K562 (cell line): ENCODE data around the gene ESCO1. TPM values are rescaled to one million over a fixed set of nuclear protein-coding genes. Genes with fewer than 3 reads are reported as not detected.

Source experiments
- BRCA1 ChIP-seq, 2 experiments: fragments of 450-650 bp in 1 of 2; sonication (generic) in 1 of 2; formaldehyde crosslinking in 1 of 2; IDR thresholded peaks; 2 replicates each; pipeline versions ENCODE4 v1.5.0 to v1.6.1; 2017 to 2020; ENCODE audit warnings: mild to moderate bottlenecking in 1 of 2, missing genetic modification reagents in 1 of 2
- C11orf30 ChIP-seq: fragments of 450-650 bp; IDR thresholded peaks from 2 replicates; pipeline ENCODE4 v1.6.1; 2016; ENCODE audit warnings: low read depth, mild to moderate bottlenecking
- EP300 ChIP-seq: IDR thresholded peaks from 2 replicates; pipeline ENCODE4 v1.6.1; 2012; ENCODE audit warnings: low read length, improper control_type of control experiment
- HDAC8 ChIP-seq: fragments of 450-650 bp; IDR thresholded peaks from 2 replicates; pipeline ENCODE4 v1.6.1; 2016; ENCODE audit warnings: mild to moderate bottlenecking, missing genetic modification characterization, moderate library complexity, missing compliant biosample characterization
- ILF3 ChIP-seq: fragments of 450-650 bp; IDR thresholded peaks from 2 replicates; pipeline ENCODE4 v1.6.1; 2018; ENCODE audit warnings: antibody characterized with exemption, mild to moderate bottlenecking, moderate library complexity, borderline replicate concordance
- KHSRP ChIP-seq: fragments of 450-650 bp; IDR thresholded peaks from 2 replicates; pipeline ENCODE4 v1.6.1; 2017
- KLF10 ChIP-seq: fragments of 250-450 bp; sonication (Bioruptor Pico); IDR thresholded peaks from 2 replicates; pipeline ENCODE4 v1.6.1; 2021; ENCODE audit warnings: matching md5 sums
- MYC ChIP-seq, 2 experiments: fragments of 250-450 bp in 1 of 2; sonication (Bioruptor Pico) in 1 of 2; IDR thresholded peaks; 2 replicates each; pipeline versions ENCODE4 v1.5.1 to v1.6.1; 2012 to 2021; ENCODE audit warnings: low read depth in 2 of 2, borderline replicate concordance in 1 of 2, improper control_type of control experiment in 1 of 2, low read length in 1 of 2, mild to moderate bottlenecking in 1 of 2, moderate library complexity in 1 of 2
- SIX5 ChIP-seq, 2 experiments: IDR thresholded peaks; 2 replicates each; pipeline ENCODE4 v1.6.1; 2011; ENCODE audit warnings: low read length in 2 of 2, borderline replicate concordance in 1 of 2, low read depth in 1 of 2, mild to moderate bottlenecking in 1 of 2, moderate library complexity in 1 of 2; ENCODE audit not compliant: insufficient read depth in 1 of 2
- WHSC1 ChIP-seq: IDR thresholded peaks from one replicate; pipeline ENCODE4 v1.6.1; 2012; ENCODE audit warnings: low read length, control low read depth, inconsistent platforms
- ZNF134 ChIP-seq: fragments of 250-450 bp; sonication (Bioruptor Pico); conservative IDR thresholded peaks from 2 replicates; pipeline ENCODE4 v1.4.0; 2020
- ZNF436 ChIP-seq: fragments of 250-450, 450-650 bp; sonication (Bioruptor Pico); formaldehyde crosslinking; IDR thresholded peaks from 2 replicates; pipeline ENCODE4 v1.7.0; 2020; ENCODE audit warnings: mild to moderate bottlenecking
- ZNF695 ChIP-seq: fragments of 450-650 bp; formaldehyde crosslinking; IDR thresholded peaks from 2 replicates; pipeline ENCODE4 v1.4.0; 2020; ENCODE audit warnings: mild to moderate bottlenecking, moderate library complexity
- polyA plus RNA-seq, 8 experiments: library from polyadenylated mRNA; depleted of rRNA in 4 of 8; stranded (reverse) in 5 of 8; unstranded in 3 of 8; fragments of >200 nt; fragmentation: Nextera tagmentation in 2 of 8; fragmentation: Illumina TruSeq in 1 of 8; extraction: Ambion mirVana in 2 of 8; extraction: Trizol in 1 of 8; gene quantifications; 2 replicates each; pipeline versions ENCODE4 v1.2.1 to v1.2.3, GENCODE V29; 2011 to 2014; ENCODE audit warnings: inconsistent platforms in 1 of 8, missing spikeins in 1 of 8
- total RNA-seq, 7 experiments: library from RNA; depleted of rRNA in 6 of 7; stranded (reverse); fragments of >200 nt in 6 of 7; fragmentation: Illumina TruSeq in 2 of 7; extraction: Trizol in 2 of 7; gene quantifications; 2 replicates each; pipeline versions ENCODE4 v1.2.1 to v1.2.3, GENCODE V29; 2011 to 2021; ENCODE audit warnings: low replicate concordance in 1 of 7
- TF ChIP-seq, protein P1 (sequence below): IDR thresholded peaks from 2 replicates; pipeline ENCODE4 v1.6.1; 2011; ENCODE audit not compliant: insufficient read length; ENCODE audit errors: extremely low read depth
- TF ChIP-seq, protein P2 (sequence below): fragments of 250-450 bp; sonication (Bioruptor Pico); IDR thresholded peaks from 2 replicates; pipeline ENCODE4 v1.5.1; 2021; ENCODE audit warnings: mild to moderate bottlenecking
- TF ChIP-seq, protein P3 (sequence below): fragments of 150-350 bp; conservative IDR thresholded peaks from 2 replicates; pipeline ENCODE4 v1.6.1; 2014; ENCODE audit warnings: low read length
- TF ChIP-seq, protein P4 (sequence below): fragments of 450-650 bp; IDR thresholded peaks from 2 replicates; pipeline ENCODE4 v1.6.1; 2017; ENCODE audit warnings: antibody characterized with exemption

Gene ESCO1
- total and polyA plus RNA-seq, 9 of the 15 experiments (the other 6 are each of a cell fraction or from before 2014, with no cell fraction given) = 15.0 to 31.3 (median 19.6) TPM

DNA sequence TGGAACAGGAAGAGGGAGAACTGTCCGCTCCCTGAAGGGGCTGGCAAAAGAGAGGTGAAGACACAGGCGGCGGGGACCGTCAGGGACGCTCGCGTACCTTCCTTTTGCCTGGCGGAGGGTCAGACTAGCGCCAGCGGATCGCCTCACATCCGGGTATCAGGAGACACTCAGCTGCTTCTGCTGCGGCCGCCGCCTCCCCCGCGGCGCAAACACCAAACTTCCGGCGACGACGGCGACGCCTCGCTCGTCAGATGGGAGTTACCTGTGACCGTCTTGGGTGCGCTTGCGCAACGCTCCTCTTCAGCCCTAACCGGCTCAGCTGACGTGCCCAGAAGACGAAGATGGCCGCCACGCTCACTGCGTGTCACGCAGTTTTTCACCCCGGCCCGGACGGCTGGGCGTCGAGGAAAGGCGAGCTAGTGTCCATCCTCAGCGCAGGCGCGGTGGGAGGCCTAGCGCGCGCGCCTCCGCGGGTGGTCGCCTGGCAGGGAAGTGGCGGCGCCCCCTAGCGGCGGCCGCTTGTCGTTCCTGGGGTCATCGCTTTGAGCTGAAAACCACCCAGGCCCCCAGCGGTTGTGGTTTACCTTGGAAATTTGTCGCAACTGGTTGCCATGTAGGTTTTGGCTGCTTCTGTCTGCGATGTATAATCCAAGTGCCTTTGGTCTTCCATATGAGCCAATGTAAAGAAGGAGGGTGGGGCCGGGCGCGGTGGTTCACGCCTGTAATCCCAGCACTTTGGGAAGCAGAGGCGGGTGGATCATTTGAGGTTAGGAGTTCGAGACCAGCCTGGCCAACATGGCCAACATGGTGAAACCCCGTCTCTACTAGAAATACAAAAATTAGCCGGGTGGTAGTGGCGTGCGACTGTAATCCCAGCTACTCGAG lies at the start of gene ESCO1 (continued):
- TF ChIP-seq, protein P1, sequence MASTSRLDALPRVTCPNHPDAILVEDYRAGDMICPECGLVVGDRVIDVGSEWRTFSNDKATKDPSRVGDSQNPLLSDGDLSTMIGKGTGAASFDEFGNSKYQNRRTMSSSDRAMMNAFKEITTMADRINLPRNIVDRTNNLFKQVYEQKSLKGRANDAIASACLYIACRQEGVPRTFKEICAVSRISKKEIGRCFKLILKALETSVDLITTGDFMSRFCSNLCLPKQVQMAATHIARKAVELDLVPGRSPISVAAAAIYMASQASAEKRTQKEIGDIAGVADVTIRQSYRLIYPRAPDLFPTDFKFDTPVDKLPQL = peak; percentile 26
- no peak for TF ChIP-seq ZNF134 (CRISPR knock-in tag)
- TF ChIP-seq ILF3 = no peak
- no peak for TF ChIP-seq KHSRP
- TF ChIP-seq C11orf30 = peak; percentile 57
- TF ChIP-seq HDAC8 = no peak
- no peak for TF ChIP-seq SIX5 (IDR thresholded peaks at IDR 0.05; ENCODE audit: borderline replicate concordance in 1 of 2, insufficient read depth in 1 of 2, low read depth in 1 of 2, low read length in 2 of 2)
- TF ChIP-seq, protein P2, sequence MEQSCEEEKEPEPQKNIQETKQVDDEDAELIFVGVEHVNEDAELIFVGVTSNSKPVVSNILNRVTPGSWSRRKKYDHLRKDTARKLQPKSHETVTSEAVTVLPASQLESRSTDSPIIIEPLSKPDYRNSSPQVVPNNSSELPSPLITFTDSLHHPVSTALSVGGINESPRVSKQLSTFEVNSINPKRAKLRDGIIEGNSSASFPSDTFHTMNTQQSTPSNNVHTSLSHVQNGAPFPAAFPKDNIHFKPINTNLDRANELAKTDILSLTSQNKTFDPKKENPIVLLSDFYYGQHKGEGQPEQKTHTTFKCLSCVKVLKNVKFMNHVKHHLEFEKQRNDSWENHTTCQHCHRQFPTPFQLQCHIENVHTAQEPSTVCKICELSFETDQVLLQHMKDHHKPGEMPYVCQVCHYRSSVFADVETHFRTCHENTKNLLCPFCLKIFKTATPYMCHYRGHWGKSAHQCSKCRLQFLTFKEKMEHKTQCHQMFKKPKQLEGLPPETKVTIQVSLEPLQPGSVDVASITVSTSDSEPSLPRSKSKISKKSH = no peak
- TF ChIP-seq, protein P3, sequence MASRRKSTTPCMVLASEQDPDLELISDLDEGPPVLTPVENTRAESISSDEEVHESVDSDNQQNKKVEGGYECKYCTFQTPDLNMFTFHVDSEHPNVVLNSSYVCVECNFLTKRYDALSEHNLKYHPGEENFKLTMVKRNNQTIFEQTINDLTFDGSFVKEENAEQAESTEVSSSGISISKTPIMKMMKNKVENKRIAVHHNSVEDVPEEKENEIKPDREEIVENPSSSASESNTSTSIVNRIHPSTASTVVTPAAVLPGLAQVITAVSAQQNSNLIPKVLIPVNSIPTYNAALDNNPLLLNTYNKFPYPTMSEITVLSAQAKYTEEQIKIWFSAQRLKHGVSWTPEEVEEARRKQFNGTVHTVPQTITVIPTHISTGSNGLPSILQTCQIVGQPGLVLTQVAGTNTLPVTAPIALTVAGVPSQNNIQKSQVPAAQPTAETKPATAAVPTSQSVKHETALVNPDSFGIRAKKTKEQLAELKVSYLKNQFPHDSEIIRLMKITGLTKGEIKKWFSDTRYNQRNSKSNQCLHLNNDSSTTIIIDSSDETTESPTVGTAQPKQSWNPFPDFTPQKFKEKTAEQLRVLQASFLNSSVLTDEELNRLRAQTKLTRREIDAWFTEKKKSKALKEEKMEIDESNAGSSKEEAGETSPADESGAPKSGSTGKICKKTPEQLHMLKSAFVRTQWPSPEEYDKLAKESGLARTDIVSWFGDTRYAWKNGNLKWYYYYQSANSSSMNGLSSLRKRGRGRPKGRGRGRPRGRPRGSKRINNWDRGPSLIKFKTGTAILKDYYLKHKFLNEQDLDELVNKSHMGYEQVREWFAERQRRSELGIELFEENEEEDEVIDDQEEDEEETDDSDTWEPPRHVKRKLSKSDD = 0 out of 2 replicates have a peak, but pooled peaks have one; percentile 67
- no peak for TF ChIP-seq ZNF695 (CRISPR knock-in tag)
- TF ChIP-seq BRCA1 (IDR thresholded peaks at IDR 0.05) = no peak
- no peak for TF ChIP-seq BRCA1 (CRISPR knock-in tag; IDR thresholded peaks at IDR 0.05)
- TF ChIP-seq WHSC1 = no peak
- TF ChIP-seq ZNF436 (CRISPR knock-in tag) = no peak
- TF ChIP-seq, protein P4, sequence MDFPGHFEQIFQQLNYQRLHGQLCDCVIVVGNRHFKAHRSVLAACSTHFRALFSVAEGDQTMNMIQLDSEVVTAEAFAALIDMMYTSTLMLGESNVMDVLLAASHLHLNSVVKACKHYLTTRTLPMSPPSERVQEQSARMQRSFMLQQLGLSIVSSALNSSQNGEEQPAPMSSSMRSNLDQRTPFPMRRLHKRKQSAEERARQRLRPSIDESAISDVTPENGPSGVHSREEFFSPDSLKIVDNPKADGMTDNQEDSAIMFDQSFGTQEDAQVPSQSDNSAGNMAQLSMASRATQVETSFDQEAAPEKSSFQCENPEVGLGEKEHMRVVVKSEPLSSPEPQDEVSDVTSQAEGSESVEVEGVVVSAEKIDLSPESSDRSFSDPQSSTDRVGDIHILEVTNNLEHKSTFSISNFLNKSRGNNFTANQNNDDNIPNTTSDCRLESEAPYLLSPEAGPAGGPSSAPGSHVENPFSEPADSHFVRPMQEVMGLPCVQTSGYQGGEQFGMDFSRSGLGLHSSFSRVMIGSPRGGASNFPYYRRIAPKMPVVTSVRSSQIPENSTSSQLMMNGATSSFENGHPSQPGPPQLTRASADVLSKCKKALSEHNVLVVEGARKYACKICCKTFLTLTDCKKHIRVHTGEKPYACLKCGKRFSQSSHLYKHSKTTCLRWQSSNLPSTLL = no peak
- no peak; the same call in 1 of the 2 replicates for TF ChIP-seq EP300
- TF ChIP-seq MYC (IDR thresholded peaks at IDR 0.05; ENCODE audit: low read depth, low read length) = peak; percentile 90
- TF ChIP-seq MYC (CRISPR knock-in tag; IDR thresholded peaks at IDR 0.05; ENCODE audit: borderline replicate concordance, low read depth) = no peak
- TF ChIP-seq KLF10 = no peak
